GM21381 (cell line): Measurements from ENCODE around the gene TRAPPC3L.

Source experiments
- ATAC-seq: cut with Tn5 transposase; IDR thresholded peaks from one replicate; pipeline ENCODE4 v1.9.1; 2021; ENCODE audit warnings: mild to moderate bottlenecking, moderate library complexity; ENCODE audit not compliant: unreplicated experiment

Gene TRAPPC3L

GRCh38 chr6:116468293-116468692 lies 77.2 kb downstream of the TRAPPC3L start:
- ATAC-seq = no peak

- ATAC-seq = no peak
Observed at GRCh38 chr6:116467514-116467913, 78.0 kb downstream of the TRAPPC3L start.

DNA sequence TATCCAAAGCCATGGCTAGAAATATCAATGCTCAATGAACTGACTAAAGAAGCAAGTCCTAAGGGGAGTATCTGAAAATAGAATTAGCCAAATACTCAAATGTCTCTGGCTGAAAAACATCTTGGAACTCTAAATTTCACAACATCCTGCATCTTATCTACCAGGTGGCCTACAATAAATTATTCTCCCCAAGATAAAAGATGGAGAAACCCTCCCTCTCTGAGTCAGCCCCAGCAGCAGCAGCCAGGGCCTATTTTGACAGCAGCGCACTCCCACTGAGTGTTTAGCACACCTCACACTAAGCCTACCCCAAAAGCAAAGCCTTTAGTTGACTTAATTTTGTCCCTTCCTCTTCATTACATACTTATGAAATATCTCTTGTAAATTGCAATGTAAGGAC lies 78.4 kb downstream of the TRAPPC3L start:
- no peak for ATAC-seq

GRCh38 chr6:116465246-116465645 lies 80.2 kb downstream of the TRAPPC3L start:
- ATAC-seq = no peak

- ATAC-seq = no peak
Observed at GRCh38 chr6:116463301-116463700, 82.2 kb downstream of the TRAPPC3L start.

- peak; percentile 89 for ATAC-seq
Observed at GRCh38 chr6:116461932-116462885, 83.3 kb downstream of the TRAPPC3L start.

DNA sequence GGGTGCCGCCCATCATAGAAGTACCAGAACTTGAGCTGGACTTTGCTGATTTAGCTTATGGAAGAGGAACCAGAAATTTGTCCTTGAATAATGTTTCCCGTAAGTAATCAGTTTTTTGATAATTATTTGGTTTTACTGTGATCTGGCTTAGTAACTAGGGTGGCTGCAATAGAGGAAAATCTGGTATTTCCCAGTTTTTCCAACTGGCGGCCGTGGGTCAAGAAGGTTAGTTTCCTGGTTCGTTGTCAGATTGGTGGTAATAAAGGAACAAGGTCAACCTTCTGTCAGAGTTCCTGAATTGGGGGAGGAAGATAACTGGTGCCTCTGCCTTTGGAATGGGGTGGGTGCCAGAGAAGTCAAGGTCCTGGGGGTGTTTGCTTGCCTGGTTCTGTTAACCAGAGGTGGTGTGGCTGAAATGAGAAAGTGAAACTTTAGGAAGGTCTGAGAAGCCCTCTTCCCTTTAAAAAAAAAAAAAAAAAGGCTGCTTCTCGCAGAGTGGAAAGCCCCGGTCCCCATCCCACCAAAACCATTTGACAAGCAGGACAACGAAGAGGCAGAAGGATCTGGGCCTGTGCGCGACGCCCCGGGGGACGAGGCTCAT lies 84.1 kb downstream of the TRAPPC3L start, which contains the start of gene CALHM6:
Gene CALHM6 (plus strand): TSS at position 45 of the 601 bp plus-strand sequence. CDS start 555 bp downstream, at position 600.
- ATAC-seq = no peak

DNA sequence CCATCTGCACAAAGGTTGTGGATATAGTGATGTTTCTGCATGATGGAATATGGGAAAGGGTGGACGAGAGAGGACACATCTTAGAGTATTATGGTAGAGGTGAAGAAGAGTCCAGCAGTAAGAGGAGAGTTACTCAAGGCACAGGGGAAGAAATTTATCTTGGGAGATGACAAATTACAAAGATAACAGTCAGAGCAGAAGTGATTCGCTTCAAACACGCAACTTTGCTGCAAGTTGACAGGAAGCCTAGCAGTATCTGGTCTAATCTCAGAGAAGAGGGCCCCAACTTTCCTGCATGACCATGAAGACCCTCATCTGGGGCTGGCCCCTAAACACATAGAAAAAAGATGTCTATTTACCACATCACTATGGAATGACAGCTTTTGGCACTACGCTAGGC lies 85.6 kb downstream of the TRAPPC3L start:
- no peak for ATAC-seq

- ATAC-seq = no peak
Observed at GRCh38 chr6:116458264-116458663, 87.2 kb downstream of the TRAPPC3L start.

DNA sequence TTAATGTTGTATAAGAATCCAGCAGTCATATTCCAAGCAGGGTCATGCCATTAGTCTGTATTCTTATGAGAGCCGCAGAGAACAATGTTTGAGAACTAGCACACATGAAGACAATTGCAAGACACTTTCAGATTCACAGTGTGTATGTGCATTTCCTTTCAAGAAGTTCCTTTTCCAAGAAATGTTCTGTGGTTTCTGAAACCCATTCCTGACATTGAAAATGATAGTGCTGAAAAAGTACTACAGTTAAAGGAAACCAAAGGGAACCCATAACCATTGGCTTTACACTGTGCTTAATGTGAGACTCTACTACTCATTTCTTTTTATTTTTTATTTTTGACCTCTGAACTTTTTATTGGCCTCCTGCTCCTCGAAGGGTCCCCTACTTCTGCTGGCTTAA lies 88.6 kb downstream of the TRAPPC3L start:
- no peak for ATAC-seq

DNA sequence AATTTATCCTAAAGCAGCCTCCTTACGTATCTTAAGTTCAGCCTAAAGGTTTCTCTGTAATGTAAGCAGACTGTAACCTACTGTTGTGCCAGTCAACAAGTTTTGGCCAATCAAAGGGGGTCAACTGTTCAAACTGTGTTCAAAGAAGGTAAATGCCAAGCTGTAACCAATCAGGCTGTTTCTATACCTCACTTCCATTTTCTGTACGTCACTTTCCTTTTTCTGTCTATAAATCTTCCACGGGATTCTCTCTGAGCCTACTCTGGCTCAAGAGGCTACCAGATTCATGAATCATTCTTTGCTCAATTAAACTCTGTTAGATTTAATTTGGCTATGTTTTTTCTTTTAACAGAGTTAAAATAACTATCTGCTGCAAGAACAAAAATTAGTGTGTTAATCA lies 89.4 kb downstream of the TRAPPC3L start:
- ATAC-seq = no peak

- no peak for ATAC-seq
Observed at GRCh38 chr6:116452531-116452930, 93.0 kb downstream of the TRAPPC3L start.

DNA sequence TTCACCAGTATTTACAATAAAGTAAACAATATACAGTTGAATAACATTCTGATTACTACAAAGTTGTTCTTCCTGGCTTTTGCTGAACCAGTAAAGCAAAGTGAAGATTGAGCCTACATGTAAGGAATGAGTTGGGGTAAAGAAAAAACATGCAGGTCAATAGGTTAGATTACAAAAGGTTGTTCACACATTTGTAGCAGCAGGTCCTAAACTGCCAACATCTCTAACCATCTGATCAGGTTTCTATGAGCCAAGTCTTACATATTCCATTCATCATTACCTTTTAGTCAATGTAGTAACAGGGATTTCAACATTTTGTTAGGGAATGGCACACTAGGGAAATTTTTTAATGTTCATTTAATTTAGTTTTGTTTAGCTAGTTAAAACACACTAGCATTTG lies 93.6 kb downstream of the TRAPPC3L start:
- no peak for ATAC-seq

DNA sequence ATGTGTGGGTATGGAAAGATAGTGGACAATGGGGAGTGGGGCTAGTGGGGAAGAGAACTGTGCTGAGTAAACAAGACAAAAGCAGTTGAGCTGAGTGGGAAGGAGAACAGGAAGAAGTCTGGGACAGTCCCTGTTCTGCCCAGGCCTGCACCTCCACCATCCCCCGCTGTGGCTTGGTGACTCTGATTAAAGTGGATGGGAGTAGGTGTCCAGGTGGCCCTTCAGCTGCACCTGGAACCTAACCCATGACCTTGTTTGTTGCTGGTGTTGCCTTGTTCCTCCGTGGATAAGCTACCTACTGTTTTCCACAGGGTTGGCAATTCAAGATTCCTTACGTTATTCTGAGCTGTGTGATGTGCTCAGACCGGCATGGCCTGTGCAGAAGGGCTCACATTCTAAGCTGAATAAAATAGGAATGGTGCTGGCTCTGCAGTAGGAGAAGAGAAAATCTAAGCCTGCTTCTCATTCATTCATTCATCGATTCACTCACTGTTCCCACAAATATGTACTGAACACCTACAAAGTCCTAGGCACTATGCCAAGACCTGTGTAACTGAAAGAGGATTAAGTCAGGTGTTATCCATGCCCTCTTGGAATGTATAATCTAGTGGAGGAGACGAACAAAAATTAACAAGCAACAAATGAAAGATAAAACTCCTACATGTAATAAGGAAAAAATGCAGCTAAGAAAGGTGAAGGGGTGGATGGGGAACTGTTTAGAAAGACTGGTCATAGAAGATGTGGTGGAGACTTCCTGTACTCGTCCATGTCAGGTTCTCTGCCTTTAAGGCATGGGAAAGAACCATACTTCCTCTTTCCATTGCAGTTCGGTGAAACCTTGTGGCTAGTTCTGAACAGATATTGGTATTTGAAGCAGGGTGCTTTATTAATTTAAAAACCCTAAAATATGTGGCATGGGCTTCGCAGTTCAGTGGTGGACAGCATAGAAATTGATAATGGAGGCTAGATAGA lies 94.4 kb downstream of the TRAPPC3L start:
- peak; percentile 88 for ATAC-seq

DNA sequence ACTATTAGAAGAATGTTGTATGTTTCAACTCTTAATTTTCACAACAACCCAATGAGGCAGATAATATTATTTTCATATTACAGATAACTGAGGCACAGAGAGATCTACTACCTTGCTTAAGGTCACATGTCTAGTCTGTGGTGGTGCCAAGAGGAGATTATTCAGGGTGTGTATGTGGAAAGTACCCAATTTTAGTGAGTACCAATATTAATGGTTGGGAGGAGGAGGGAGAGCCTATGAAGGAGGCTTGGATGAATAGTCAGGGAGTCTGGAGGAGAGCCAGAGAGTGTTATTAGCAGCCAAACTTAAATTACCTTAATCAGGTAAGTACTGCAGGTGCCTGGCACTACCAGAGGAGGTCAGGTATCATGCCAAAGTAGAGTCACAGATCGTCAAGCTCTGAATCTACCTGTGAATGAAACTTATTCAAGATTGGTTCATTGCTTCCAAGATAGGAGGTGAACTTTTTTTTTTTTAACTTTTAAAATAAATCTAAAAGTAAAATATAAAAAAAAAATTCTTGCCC lies 95.2 kb downstream of the TRAPPC3L start:
- no peak for ATAC-seq

- no peak for ATAC-seq
Observed at GRCh38 chr6:116449565-116449964, 95.9 kb downstream of the TRAPPC3L start.

DNA sequence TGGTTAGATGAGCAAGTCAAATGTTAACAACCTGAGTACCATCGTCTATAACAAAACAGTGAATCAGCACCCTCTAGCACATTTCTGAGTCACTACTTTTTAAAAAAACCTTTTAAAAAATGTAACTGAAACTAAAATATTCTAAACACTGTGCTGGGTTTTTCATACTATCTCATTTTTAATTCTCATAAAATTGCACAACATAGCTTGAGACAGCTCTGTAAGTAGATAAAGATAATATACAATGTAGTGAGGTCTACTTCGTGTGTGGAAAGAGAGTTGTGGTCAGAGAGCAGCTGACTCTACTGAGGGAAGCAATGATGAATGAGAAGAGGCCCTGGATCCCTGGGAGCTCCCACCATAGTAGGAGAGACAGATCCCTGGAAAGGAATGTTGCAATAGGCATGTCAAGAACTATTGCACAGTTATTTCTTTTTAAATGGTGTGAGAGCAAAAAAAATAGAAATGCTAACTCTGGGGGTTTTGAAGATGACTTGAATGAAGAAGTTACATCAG lies 97.9 kb downstream of the TRAPPC3L start:
- no peak for ATAC-seq

- no peak for ATAC-seq
Observed at GRCh38 chr6:116447052-116447451, 98.4 kb downstream of the TRAPPC3L start.

DNA sequence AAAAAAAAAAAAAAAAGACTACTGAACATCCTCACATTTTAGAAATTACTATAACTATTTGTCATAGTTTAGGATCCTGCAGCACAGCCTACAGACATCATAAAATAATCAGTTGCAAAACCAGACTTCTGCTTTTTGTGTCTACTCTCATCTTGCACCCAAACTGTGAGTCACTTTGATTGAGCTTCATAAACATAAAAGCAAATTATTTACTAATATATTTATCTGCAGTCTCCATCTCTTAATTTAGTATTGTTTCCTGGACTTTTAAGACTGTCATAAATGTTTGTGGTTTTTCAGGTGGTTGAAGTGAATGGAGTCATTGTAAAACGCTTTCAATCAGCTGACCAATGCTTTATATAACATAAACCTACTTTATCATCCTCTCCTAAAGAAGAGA lies 99.1 kb downstream of the TRAPPC3L start:
- no peak for ATAC-seq

DNA sequence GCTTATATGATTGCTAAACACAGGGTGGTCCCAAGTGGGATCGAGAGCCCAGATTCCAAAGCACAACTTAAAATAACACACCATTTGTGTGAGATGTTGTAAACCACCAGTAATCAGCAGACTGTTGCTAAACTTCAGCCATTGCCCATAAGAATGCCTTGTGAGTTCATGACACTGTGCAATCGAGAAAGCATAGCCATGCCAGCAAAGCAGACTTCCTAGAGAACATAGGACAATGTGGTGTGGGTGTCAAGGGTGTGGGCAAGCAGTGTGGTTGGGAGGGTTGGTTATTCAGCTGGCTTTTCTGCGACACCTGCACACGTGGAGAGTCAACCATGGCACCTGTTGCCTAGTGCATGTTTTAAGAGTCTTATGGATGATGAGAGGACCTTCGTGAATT lies 100.4 kb downstream of the TRAPPC3L start:
- ATAC-seq = no peak
